Neutrophil (primary cell): ENCODE results near the gene RFNG.

ENCODE experiments used
- H3K27ac ChIP-seq: fragments of 200-600 bp; sonication (generic); 2 replicates; pipeline ENCODE4 v1.5.1; 2016; ENCODE audit warnings: mild to moderate bottlenecking, moderate library complexity
- H3K27me3 ChIP-seq: fragments of 200-600 bp; sonication (generic); 2 replicates; pipeline ENCODE4 v1.6.0; 2016; ENCODE audit warnings: mild to moderate bottlenecking
- H3K36me3 ChIP-seq: fragments of 200-600 bp; sonication (generic); 2 replicates; pipeline ENCODE4 v1.5.1; 2017
- H3K4me1 ChIP-seq, 2 experiments: fragments of 200-600 bp in 1 of 2; sonication (generic) in 1 of 2; 1 replicate in 1 of 2; 2 replicates in 1 of 2; pipeline versions ENCODE4 v1.5.1 to v1.6.1; 2013 to 2016; ENCODE audit warnings: low read depth in 1 of 2, low read length in 1 of 2, mild to moderate bottlenecking in 1 of 2, moderate library complexity in 1 of 2; ENCODE audit not compliant: control insufficient read depth in 1 of 2, insufficient read depth in 1 of 2
- H3K4me3 ChIP-seq, 2 experiments: fragments of 200-600 bp in 1 of 2; sonication (generic) in 1 of 2; 1 replicate in 1 of 2; 2 replicates in 1 of 2; pipeline ENCODE4 v1.5.1; 2013 to 2016; ENCODE audit warnings: low read depth in 1 of 2, low read length in 1 of 2, mild to moderate bottlenecking in 1 of 2, moderate library complexity in 1 of 2
- H3K9me3 ChIP-seq: fragments of 200-600 bp; sonication (generic); 2 replicates; pipeline ENCODE4 v1.5.1; 2016
- CTCF ChIP-seq: fragments of 200-600 bp; sonication (generic); IDR thresholded peaks from 2 replicates; pipeline ENCODE4 v1.5.1; 2016; ENCODE audit warnings: antibody characterized with exemption

RFNG gene

GRCh38 chr17:82094931-82095776, 43.5 kb upstream of the RFNG start:
- Histone ChIP-seq H3K4me3 (no peak overlapping the region), H3K4me1 (peaks cover 28% of the 10 kb centered on the region in 2 experiments)

GRCh38 chr17:82092995-82093751, 41.6 kb upstream of the RFNG start:
- Histone ChIP-seq H3K4me3 (no peak overlapping the region), H3K27me3 (peaks cover 15% of the 10 kb centered on the region), H3K9me3 (no peaks in the 10 kb centered on the region), H3K27ac (no peak overlapping the region), H3K36me3 (peaks cover 22% of the 10 kb centered on the region), H3K4me1 (peaks cover 13 to 17% of the 10 kb centered on the region in 2 experiments)
- no peak for TF ChIP-seq CTCF

More at GRCh38 chr17:82094931-82095776, 43.5 kb upstream of the RFNG start:
- H3K27me3 ChIP-seq = peaks cover 15% of the 10 kb centered on the region
- TF ChIP-seq CTCF = no peak
- no peaks in the 10 kb centered on the region for H3K9me3 ChIP-seq
- H3K27ac ChIP-seq = no peak overlapping the region
- peaks cover 10% of the 10 kb centered on the region for H3K36me3 ChIP-seq

GRCh38 chr17:82092628-82092994, 41.0 kb upstream of the RFNG start:
- H3K36me3 ChIP-seq = peaks cover 28% of the 10 kb centered on the region
- H3K4me3 ChIP-seq = no peak overlapping the region
- TF ChIP-seq CTCF = no peak
- no peak overlapping the region for H3K27ac ChIP-seq
- peaks cover 11 to 12% of the 10 kb centered on the region in 2 experiments for H3K4me1 ChIP-seq
- peaks cover 13% of the 10 kb centered on the region for H3K27me3 ChIP-seq
- H3K9me3 ChIP-seq = no peaks in the 10 kb centered on the region

- peaks cover 33% of the 10 kb centered on the region for H3K36me3 ChIP-seq
- peaks cover 8% of the 10 kb centered on the region for H3K27me3 ChIP-seq
- peaks cover 6 to 8% of the 10 kb centered on the region in 2 experiments for H3K4me1 ChIP-seq
- no peaks in the 10 kb centered on the region for H3K9me3 ChIP-seq
- H3K27ac ChIP-seq = no peak overlapping the region
- no peak overlapping the region for H3K4me3 ChIP-seq
- no peak for TF ChIP-seq CTCF
Measured at GRCh38 chr17:82092094-82092586, 40.5 kb upstream of the RFNG start.

GRCh38 chr17:82091264-82092066, 39.9 kb upstream of the RFNG start:
- TF ChIP-seq CTCF = no peak
- Histone ChIP-seq H3K4me1 (peaks cover 0 to under 1% of the 10 kb centered on the region in 2 experiments), H3K27me3 (peaks cover 1% of the 10 kb centered on the region), H3K36me3 (peaks cover 39% of the 10 kb centered on the region), H3K9me3 (no peaks in the 10 kb centered on the region), H3K27ac (no peak overlapping the region), H3K4me3 (no peak overlapping the region)
